GM21367 (cell line): ENCODE data around the gene SLC4A9.
"Not testable (repeated sequence)": the region's sequence is repeated elsewhere in the genome, so short reads cannot be mapped to it uniquely, and the experiment has no call there.

Experiments used
- ATAC-seq: cut with Tn5 transposase; IDR thresholded peaks from one replicate; pipeline ENCODE4 v1.9.1; 2021; ENCODE audit not compliant: unreplicated experiment

SLC4A9 gene

DNA sequence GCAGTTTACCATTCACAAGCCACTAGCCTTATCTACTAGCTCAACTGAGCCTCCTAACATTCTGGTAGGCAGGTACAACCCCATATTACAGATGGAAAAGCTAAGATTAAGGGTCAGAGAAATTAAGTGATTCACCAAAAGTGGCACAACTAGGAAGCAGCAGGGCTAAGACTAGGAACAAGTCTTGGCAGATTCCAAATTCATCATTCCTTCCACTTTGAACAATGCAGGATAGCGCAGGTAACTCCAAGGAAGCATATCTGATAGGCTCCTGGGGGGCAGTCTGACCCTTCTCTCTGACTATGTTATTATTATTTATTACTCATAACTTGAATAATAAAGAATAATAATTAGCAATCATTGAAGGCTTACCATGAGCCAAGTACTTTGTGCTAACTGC lies 22.1 kb upstream of the SLC4A9 start:
- no peak for ATAC-seq

DNA sequence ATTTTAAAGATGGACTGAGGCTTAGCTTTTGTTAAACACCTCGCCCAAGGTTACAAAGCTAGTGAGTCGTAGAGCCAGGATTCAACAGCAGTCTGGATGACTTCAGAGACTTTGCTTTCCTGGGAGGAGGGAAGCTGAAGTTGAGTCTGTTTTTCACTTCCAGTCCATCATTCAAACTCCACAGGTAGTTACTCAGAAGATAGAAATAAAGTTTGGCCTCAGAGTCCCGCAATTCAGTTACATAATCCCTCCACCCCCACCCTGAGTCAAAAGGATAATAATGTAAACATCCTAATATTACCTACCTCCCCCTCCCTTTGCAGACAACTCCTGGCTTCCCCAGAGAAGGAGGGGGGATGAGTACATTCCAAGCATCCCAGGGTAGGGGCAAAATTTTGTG lies 21.7 kb upstream of the SLC4A9 start:
- ATAC-seq, result no peak

DNA sequence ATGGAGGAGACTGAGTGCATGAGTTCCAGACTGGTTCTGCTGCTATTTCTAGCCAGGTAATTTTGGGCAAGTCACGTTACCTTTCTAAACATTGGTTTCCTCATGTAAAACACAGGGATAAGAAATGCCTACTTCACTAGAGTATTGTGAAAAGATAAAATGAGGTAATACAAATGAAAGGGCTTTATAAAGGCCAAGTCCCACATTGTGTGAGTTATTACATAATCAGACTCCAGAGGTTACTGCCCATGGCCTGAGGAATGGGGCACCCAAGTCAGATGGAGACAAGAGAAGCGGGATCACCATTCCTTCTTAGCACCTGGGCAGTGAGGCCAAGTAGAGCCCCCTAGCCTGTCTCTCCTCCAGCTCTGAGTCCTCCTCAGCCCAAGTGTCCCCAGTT lies 21.1 kb upstream of the SLC4A9 start:
- no peak for ATAC-seq

DNA sequence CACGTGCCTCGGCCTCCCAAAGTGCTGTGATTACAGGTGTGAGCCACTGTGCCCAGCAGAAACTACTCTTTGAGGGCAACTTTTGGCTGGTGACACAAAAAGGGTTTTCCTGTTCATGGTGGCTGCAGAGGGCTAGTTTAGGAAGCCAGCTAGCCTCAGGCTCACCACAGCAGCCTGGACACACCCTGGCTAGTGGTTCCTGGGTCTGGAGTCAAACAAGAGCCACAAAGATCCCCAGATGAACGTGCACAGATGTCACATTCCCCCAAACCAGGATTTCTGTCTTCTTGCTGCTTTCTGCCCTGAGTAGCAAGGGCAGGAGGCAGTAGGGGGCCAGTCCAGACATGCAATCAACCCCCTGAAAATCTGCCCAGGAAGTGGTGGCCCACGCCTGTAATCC lies 20.4 kb upstream of the SLC4A9 start:
- no peak for ATAC-seq

DNA sequence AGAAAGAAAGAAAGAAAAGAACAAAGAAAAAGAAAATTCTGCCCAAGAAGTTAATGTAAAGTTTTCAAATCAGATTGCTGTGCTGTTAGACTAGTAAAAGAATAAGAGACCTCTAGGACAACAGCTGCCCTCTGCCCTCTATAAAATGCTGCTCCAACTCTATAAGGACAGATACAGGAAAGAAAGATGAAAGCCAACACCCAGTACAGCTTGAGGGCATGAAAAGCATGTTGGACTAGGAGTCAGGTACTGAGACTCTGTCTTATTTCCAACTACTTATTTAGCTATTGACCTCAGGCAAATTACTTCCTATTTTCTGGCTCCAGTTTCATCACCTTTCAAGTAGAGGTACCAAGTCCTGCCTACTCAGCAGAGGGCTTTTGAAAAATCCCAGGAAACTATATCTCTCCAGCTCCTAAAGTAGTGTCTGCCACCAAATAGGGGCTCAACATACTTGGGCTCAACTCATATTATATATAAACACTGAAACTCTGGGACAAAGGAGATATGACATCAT lies 19.3 kb upstream of the SLC4A9 start:
- ATAC-seq, result no peak

DNA sequence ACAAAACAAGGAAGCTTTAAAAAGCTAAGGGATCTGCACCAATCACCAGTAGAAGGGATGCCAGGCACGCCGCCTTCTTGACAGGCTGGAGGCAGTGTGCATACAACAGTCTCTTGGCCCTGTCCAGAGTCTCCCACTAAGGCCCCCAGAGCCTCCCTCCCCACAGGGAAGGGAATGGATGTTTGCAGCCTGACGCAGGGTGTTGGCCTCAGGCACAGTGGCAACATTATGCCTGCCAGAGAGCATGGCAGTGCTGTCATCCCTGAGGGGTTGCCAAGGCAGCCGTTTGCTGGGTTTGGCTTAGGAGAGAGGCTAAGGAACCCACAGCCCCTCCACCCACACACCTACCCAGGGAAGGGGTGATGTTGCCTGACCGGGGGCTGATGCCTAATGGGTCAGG lies 18.4 kb upstream of the SLC4A9 start:
- no peak for ATAC-seq

DNA sequence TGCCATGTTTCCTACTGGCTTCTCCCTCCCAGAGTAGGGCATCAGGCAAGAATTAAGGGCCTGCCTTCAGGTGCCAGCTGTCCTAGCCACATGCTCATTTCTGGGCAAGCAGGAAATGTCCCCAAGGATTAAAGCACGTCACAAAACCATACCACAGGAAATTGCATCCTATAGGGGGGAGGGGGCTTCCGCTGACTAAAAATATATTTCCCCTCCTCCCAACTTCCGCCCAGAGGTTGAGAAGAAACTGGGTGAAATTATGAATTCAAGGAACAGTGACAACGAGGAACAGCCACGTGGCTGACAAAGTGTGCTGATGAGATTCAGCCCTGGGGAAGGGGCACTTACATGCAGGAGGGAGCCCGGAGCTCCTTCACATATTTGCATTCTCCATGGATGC lies 17.7 kb upstream of the SLC4A9 start:
- no peak for ATAC-seq

DNA sequence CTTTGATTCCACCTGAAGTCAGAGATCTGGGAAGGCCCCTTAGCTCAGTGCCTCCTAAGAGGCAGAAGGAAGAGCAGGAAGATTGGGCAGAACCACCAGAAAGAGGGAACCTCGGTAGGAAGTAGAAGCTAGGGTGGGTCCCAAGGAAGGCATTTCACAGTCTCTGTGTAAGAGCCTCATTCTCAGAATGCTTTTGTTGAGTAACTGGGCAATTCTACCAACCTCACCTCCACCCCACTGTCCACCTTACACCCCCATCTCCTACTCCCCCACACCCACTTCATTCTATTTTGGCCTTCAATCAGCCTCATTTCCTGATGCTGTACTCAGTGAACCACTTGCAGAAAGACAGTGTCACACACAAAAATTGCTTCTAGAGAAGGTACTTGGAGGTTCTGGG lies 17.1 kb upstream of the SLC4A9 start:
- ATAC-seq, result no peak

DNA sequence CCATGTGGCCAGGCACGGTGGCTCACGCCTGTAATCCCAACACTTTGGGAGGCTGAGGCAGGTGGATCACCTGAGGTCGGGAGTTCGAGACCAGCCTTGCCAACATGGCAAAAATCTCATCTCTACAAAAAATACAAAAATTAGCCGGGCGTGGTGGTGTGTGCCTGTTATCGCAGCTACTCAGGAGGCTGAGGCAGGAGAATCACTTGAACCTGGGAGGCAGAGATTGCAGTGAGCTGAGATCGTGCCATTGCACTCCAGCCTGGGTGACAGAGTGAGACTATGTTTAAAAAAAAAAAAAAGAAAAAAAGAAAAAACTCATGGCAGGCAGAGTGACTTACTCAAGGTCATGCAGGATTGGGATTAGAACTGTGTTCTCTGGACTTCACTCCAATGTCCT lies 16.1 kb upstream of the SLC4A9 start:
- not testable (repeated sequence) for ATAC-seq

DNA sequence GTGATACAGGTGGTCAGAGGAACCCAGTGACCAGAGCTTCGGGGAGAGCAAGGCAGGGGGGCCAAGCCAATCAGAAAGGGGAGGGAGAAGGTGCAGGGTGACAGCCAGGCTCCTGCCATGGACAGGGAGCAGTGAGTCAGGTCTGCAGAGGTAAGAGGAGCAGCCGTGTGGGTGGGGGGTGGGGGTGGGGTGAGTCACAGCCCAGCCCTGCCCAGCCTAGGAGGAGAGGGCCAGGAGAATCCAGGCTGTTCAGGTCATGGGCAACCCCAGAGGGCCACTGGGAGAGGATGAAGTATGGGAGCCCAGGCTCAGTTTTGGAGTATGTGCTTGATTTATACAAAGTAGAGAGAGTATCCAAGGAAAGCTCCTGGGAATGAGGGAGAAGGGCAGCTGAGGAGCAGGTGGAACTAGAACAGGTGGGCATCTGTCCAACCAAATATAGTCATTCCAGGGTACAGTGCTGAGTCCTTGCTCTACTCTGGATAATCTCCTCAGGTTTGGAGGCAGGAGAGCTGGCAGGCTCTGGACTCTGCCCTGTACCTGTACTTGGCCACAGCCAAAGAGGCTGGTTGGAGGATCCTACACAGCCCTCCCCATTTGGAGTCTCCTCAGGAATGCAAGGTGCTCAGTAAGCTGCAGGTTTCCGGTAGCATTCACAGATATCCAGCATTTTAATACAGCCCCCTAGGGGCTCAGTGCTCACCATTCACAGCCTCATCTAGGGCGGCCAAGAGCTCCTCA lies 15.1 kb upstream of the SLC4A9 start:
- no peak for ATAC-seq

DNA sequence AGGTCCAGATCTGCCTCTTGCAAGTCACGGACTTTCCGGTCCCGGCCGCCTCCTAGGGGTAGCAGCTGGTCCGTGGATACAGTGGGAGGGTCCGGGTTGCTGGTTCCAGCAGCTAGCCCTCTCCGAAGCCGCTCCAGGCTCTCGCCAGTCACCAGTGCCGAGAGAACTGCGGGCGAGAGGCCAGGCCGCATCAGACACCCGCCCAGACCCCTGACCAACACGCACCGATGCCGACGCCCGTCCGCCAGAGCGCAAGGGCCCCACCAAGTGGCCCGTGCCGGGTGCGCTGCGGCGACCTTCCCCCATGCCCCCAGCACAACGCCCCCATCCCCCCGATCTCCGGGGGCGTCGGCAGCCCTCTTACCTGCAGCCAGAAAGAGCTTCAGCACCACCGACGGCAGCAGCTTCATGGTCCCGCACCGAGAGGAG lies 14.1 kb upstream of the SLC4A9 start:
- ATAC-seq, result no peak

DNA sequence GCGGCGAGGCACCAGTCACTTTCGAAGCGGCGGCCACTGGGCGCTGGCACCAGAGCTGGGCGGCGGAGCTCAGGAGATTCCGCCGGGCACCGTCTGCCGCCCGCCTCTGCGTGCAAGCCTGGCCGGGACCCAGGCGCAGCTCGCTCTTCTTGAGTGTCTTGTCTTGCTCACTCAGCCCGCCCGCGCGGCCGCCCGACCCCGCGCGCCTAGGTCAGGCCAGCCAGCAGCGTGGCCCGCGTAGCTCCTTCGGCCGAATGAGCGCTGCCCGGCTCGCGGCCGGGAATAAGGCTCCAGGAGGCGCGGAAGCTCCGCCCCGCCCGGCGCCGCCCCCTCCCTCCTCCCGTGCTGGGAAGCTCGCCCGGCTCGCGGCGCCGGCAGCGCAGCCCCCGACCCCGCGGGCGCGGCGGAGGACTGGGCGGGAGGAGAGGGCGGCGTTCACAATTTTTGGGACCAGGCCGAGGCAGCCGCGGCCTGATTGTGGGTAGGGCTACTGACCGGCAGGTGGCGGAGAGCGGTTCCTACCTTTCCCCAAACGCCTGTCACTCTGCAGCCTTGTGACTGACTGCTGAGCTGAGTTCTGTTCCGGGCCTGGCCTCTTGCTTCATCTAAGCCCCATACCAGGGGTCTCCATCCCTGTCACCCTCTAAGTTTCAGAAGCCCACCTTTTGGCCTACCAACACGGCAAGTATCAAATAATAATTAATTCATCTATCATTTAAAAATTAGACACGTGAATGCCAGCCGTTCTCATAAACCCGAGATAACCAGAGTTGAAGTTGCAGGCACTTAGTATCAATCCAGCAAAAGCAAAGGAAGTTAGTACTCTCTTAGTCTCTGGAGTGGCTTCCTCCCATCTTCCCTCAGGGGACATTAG lies 13.4 kb upstream of the SLC4A9 start, which contains the start of gene HBEGF:
HBEGF (minus strand) TSS at position 256 of the 874 bp plus-strand sequence. CDS start 275 bp downstream, outside the sequence.
- ATAC-seq, result peak; percentile 80

DNA sequence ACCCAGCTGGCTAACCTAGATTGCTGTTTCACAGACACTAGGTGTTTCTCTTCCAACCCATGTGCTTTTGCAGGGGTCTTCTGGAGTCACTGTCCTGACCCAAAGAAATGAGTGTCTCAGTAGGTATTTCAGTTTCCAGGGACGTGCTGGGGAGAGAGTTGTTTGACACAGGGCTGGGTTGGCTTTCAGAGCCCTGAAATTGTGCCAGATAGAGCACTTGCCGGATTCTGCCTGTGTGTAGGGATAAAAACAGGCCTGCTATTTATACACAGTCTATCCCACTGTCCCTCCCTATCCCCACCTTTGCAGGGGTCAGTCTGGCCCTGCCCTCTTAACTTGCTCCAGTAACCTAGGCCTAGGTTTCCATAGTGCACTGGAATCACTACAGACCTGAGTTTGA lies 12.6 kb upstream of the SLC4A9 start:
- no peak for ATAC-seq

DNA sequence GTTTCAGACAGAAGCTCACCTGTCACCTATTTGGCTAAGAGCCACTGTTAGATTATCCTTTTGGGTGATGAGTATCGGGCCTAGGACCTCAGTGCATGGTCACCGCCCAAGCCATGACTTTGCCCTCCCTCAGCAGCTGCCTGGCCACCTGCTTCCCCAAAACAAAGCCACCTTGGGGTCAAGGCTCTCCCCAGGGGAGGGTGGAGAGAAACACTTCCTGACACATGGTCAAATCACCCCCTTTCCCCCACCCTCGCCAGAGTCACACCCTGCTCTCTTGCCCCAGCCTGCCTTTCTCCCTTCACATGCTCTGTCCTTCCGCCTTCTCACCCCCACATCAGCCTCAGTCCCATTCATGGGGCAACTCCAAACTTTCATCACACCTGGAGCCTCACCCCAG lies 11.9 kb upstream of the SLC4A9 start:
- no peak for ATAC-seq

DNA sequence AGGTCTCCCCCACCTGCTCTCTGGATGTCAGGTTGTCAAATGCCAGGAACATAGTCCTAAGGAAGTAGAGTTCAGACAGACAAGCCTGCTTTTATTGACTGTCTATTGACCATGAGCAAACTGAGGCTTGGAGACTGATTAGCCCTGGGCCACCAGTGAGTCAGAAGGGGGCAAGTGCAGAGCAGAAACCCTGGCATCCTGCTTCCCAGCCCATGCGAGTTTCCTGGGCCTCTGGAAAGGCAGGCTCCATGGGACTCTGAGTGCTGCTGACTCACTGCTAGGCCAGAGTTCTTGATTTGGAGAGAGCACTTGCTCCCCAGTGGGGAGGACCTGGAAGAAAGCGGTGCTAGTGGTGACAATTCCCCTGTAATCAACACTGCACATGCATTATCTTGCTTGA lies 10.8 kb upstream of the SLC4A9 start:
- no peak for ATAC-seq

DNA sequence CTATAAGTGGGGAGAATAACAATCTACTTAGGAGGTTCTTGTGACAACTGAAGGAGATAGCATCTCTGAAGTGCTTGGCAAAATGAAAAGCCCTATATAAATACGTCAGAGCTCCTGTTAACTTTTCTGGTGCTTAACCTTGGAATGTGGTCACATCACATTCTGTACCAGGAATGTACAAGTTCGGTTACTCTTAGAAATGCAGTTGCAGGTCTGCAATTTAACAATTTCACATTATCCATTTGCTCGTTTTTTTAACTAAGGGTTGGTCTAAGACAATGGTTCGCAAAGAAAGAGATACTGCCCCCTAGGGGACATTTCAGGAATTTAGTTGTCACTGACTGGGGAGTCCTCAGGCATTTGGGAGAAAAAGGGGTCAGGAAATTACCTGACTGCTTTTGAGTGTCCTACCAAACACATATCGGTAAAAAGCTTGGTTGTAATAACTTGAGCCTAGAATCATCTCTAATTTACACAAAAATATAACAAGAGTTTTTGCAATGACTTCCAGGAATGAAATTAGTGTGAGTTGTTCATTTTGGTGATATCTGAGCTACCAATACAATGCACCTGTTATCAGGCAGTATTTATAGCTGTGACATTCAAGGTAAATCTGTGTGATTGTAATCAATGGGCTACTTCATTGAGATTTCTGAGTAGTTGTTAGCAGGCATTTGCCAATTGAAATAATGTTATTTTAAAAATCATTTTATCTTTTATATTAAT lies 8.2 kb upstream of the SLC4A9 start:
- ATAC-seq, result no peak

DNA sequence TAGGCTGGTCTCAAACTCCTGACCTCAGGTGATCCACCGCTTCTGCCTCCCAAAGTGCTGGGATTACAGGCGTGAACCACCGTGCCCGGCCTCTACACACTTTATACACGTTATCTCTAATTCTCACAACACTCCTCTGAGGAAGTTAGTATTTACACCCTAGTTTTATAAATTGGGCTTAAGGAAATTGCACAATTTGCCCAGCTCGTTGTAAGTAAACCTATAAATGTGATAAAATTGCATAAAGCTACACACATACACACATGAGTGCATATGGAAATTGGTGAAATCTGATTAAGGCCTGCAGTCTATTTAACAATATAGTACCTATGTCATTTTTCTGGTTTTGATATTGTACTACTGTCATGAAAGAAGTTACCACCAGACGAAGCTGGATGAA lies 4.4 kb upstream of the SLC4A9 start:
- no peak for ATAC-seq

DNA sequence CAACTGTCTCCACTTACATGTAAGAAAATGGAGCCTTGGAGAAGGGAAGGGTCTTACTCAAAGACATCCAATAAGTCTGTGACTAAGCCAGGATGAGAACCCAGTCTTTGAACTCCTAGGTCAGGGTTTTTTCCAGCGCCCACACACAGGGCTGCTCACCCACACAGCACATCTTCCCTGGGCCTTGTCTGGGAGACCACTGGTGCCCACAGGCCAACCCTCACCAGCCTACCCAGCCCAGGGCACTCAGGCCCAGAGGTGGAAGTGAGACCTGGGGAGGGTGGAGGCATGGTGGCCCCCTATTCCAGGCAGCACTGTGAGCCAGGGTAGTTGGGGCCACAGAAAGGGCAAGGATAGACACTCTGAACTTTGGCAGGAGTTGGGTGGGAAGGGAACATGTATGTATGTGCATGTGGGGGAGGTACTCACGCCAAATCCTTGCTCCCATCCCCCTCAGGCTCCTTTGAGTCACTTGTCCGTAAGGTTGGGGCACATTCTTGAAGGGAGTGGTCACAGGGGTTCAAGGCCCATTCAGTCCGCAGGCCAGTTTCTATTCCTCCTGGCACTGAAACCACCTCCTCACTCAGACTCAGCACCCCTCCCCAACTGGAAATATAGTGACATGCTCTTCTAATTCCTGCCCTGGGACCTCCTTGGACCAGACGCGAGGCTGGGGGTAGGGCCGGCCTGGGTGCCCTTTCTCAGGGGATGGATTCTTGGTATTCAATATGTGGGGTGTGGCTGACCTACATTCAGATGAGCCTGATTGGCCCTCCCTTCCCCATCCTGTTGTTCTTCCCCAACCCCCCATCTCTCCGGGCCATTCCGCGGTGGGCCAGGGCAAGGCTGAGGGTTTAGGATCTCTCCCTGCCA lies 2.9 kb upstream of the SLC4A9 start:
- peak; percentile 14 for ATAC-seq

DNA sequence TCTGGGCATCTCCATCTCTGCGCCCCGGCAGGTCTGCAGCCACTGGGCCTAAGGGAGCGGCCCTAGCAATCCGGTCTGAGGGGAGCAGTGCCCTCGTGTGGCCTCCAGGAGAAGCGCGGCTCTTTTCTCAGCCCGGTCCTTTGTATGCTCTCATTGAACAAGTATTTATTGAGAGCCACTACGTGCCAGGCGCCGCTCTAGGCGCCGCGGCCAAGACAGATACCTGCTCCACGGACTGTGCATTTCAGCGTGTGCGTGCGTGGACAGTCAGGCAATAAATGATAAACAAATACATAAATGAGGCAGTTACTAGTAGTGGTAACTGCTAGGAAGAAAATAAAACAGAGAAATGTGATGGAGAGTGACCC lies 2.3 kb upstream of the SLC4A9 start:
- peak; percentile 96 for ATAC-seq

DNA sequence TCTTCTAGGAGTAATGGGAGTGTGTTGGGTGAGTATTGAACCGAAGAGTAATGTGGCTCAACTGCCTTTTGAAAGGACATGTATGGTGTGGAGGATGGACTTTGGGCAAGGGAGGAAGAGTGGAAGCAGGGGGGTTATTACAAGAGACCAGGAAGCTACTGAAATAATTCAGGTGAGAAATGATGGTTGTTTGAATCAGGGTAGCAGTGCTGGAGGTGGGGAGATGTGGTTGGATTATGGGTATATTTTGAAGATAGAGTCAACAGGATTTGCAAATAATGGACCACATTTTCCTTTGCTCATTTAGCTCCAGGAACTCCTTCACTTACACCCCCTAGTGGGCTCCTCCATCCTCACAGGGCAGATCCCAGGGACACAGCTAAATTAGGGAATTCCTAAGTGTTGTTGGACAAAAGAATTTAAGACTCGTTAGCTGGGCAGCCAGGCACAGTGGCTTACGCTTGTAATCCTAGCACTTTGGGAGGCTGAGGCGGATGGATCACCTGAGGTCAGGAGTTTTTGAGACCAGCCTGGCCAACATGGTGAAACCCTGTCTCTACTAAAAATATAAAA lies 1.2 kb upstream of the SLC4A9 start:
- ATAC-seq, result no peak
